AG09309 (cell line): ENCODE measurements around the gene RNF220.

ENCODE experiments used
- DNase-seq: peaks from one replicate; pipeline ENCODE4 v3.0.0-alpha.2; 2010; ENCODE audit warnings: low read depth
- H3K4me3 ChIP-seq: 2 replicates; pipeline ENCODE4 v1.5.1; 2011; ENCODE audit warnings: mild to moderate bottlenecking, low read depth, low read length, moderate library complexity; ENCODE audit not compliant: control insufficient read depth
- CTCF ChIP-seq: IDR thresholded peaks from 2 replicates; pipeline ENCODE4 v1.5.1; 2011; ENCODE audit warnings: mild to moderate bottlenecking, low read depth, low read length, inconsistent platforms; ENCODE audit not compliant: insufficient read depth, control insufficient read depth; ENCODE audit errors: missing control alignments

Gene RNF220

DNA sequence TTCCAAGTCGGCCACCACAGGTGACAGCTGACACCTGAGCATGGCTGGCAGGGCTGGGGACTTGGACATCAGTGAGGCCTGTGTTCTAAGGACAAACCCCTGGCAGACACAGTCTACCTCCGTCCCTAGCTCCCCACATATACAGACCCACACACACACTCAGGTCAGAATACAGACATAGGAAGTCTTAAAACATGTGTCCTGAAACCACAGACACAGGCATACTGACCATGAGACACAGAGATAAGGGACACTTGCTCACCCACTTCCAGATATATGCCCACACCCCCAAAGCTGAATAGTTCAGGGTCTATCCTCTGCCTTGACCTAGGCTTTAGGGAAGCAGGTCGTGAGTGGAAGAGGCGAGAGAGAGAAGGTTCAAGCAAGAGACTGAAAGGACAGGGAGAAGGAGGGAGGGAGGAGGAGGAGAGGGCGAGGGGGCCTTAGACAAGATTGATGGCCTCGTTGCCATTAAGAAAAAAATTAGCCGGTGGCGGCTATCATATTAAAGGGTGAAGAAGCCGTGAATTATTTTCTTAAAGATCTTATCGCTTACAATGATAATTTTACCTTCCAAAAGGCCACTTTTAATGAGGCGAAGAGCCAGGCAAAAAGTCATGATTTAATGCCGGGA, 219.3 kb downstream of the RNF220 start:
- no peak for TF ChIP-seq CTCF
- DNase-seq = no peak
- no peak overlapping the region for H3K4me3 ChIP-seq

DNA sequence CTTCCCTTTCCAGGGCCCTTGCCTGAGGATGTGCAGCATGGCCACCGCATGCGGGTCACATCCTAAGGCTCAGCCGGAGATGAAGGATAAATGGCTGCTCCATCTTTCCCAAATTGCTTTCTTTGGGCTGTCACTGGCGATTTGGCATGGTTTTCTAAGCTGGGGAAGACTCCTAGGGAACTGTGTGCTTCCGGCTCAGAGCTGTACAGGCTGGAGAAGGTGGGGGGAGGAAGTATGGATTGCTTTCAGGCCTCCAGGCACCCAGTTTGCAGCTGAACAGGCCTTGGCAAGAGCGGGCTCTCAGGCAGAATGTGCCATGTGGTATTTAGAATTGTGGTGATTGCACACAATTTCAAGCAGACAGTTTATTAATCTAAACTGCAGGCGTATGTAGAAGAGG, 220.3 kb downstream of the RNF220 start:
- no peak overlapping the region for H3K4me3 ChIP-seq
- TF ChIP-seq CTCF = no peak
- no peak for DNase-seq

DNA sequence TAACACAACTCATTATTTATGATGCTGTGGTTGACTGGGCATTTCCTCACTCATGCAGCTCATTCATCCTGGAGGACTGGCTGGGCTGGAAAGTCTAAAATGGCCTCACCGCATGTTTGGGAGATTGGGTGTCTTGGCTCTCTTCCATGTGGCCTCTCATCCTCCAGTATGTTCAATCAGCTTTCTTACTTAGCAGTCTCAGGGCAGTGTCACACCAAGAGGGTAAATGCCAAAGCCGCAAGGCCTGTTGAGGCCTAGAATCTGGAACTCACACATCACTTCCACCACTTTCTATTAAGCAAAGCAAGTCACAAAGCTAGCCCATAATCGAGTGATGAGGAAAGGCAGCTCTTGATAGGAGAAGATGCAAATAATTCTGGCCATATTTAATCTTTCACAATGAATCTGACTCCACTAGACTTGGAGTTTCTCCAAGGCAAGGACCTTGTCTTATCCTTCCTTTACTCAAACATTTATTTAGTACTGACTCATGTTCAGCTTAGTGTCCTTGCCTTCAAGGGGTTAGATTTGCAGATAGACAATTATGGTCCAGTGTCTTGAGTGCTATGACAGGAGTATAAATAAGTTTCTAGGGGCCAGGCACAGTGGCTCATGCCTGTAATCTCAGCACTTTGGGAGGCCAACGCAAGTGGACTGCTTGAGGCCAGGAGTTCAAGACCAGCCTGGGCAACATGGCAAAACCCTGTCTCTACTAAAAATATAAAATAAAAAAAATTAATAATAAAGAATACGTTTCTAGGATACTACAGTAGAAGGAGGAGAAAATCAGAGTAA, 224.1 kb downstream of the RNF220 start:
- TF ChIP-seq CTCF = no peak
- no peak overlapping the region for H3K4me3 ChIP-seq
- DNase-seq = peak; percentile 71

- no peak for DNase-seq
These were observed 225.1 kb downstream of the RNF220 start for GRCh38 chr1:44630116-44630515.

GRCh38 chr1:44631333-44631646, 226.2 kb downstream of the RNF220 start:
- DNase-seq = no peak
- TF ChIP-seq CTCF = no peak

More at GRCh38 chr1:44630116-44630515, 225.1 kb downstream of the RNF220 start:
- no peak overlapping the region for H3K4me3 ChIP-seq
- no peak for TF ChIP-seq CTCF

DNA sequence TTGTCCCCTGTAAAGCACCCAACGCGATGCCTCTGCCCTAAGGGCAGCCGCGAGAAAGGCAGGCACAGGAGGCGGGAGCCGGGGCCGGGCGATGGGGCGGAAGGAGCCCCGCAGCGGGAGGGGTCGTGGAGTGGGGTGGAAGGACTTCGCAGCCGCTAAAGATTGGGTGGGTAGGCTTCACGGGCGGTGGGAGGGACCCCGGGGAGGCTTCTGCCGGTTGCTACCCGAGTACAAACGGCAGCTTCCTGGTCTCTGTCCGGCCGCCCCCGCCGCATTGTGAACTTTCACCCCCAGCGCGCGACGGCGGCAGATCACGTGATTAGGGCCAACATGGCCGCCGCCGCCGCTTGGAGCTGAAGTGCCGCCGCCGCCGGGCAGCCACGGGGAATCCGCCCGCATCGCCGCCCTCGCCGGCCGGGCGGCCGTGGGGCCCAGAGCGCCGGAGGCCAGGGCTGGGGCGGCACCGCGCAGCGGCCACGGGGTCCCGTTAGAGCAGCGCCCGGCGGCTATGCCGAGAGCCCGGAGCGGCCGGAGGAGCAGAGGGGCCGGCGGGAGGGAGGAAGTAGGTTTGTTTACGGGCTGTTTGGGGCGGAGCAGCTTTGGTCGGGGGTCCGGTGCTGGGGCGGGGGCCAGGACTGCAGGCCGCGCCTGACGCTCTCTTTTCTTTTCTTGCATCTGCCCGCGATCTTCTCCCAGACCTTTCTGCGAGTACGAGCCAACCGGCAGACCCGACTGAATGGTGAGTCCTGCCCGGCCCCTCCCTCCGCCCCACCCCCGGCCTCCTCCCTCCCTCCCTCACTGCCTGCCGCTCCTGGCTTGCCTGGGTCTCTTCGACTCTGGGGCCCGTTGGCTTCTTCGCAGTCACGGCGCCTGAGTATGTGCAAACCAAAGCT, 226.8 kb downstream of the RNF220 start:
- no peak for TF ChIP-seq CTCF
- DNase-seq = no peak
- peak overlapping the region; percentile 68 for H3K4me3 ChIP-seq

More at GRCh38 chr1:44631333-44631646, 226.2 kb downstream of the RNF220 start:
- peak overlapping the region; percentile 39 for H3K4me3 ChIP-seq
